Prostate gland (tissue), 2 donors: Measurements from ENCODE around the gene LCE1F.

Experiments used
- CTCF ChIP-seq, 4 experiments: fragments of 200-600 bp in 2 of 4; fragments of 450-650 bp in 2 of 4; sonication (generic) in 2 of 4; IDR thresholded peaks; 1 replicate in 3 of 4; 2 replicates in 1 of 4; pipeline ENCODE4 v1.5.1; 2016 to 2019; ENCODE audit warnings: antibody characterized with exemption in 4 of 4, mild to moderate bottlenecking in 2 of 4, moderate library complexity in 2 of 4
- POLR2A ChIP-seq: fragments of 450-650 bp; IDR thresholded peaks from one replicate; pipeline ENCODE4 v1.6.1; 2016; ENCODE audit warnings: antibody characterized with exemption, mild to moderate bottlenecking

DNA sequence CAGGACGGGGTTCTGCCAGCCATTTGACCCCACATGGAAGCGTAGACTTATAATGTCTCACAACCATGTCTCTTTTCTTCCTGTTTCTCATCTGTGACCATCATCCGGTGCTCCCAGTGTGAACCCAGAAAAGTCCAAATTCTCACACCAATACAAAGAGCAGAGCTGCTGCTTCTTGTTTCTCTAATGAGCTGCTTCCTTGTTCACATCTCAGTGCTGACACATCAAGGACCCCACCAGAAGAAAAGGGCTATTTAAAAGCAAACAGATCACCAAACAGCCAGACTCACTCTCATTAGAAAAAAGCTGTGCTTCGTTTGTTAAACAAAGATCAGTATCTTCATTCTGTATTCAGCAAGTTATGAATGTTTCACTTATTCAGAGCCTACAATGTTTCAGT is 20.7 kb downstream of the LCE1F start:
- TF ChIP-seq CTCF (IDR thresholded peaks at IDR 0.05) (no peak), POLR2A (no peak)
